Adrenal gland (tissue), 5 donors: Measurements from ENCODE around the gene CEP128.

Source experiments
- CTCF ChIP-seq, 6 experiments: fragments of 450-650 bp in 4 of 6; fragments of 200-600 bp in 2 of 6; sonication (generic) in 1 of 6; IDR thresholded peaks; 1 replicate in 5 of 6; 2 replicates in 1 of 6; pipeline versions ENCODE4 v1.5.1 to v1.8.0; 2016 to 2021; ENCODE audit warnings: antibody characterized with exemption in 6 of 6, mild to moderate bottlenecking in 2 of 6, moderate library complexity in 1 of 6
- POLR2A ChIP-seq, 2 donors: fragments of 450-650 bp; IDR thresholded peaks; one replicate each; pipeline ENCODE4 v1.6.1; 2017; ENCODE audit warnings: antibody characterized with exemption in 2 of 2, mild to moderate bottlenecking in 2 of 2, moderate library complexity in 1 of 2
- donor health status: DM: no; HTN: no; CAD: no.

GRCh38 chr14:80865565-80865964 is 76.0 kb downstream of the CEP128 start:
- TF ChIP-seq CTCF (IDR thresholded peaks at IDR 0.05) (no peak), POLR2A (IDR thresholded peaks at IDR 0.05) (no peak)
